ENCODE results near the gene KBTBD8.

The KBTBD8 gene

GRCh38 chr3:66998113-66998903 is at the start of gene KBTBD8:
Gene KBTBD8, plus strand, starts transcription at chr3:66998307. Its CDS starts 49 bp downstream, at chr3:66998356.
- H3K4me3 Mint-ChIP-seq, result peak within 1 kb of the TSS; percentile 86
- peak within 1 kb of the TSS; percentile 67 for H3K27ac Mint-ChIP-seq (ENCODE audit: low read depth)
- H3K36me3 Mint-ChIP-seq (ENCODE audit: insufficient read depth), result peaks cover 12% of the 10 kb centered on the region
- peak; percentile 97 for ATAC-seq (replicated peaks; ENCODE audit: extremely low read depth, poor library complexity, severe bottlenecking)
- peak; percentile 88 to 95 for DNase-seq (ENCODE audit: low spot score in 2 of 2)
- H3K4me1 Mint-ChIP-seq, result peaks cover 15% of the 10 kb centered on the region
- H3K9me3 Mint-ChIP-seq, result no peaks in the 10 kb centered on the region
- H3K27me3 Mint-ChIP-seq, result peaks cover 18% of the 10 kb centered on the region

- H3K4me1 Mint-ChIP-seq, result no peaks in the 10 kb centered on the region
- no peak overlapping the region for H3K27ac Mint-ChIP-seq (ENCODE audit: low read depth)
- H3K36me3 Mint-ChIP-seq (ENCODE audit: insufficient read depth), result no peaks in the 10 kb centered on the region
- no peaks in the 10 kb centered on the region for H3K27me3 Mint-ChIP-seq
- H3K4me3 Mint-ChIP-seq, result no peak overlapping the region
- ATAC-seq (replicated peaks; ENCODE audit: extremely low read depth, poor library complexity, severe bottlenecking) (no peak), DNase-seq (ENCODE audit: low spot score in 2 of 2) (no peak)
- H3K9me3 Mint-ChIP-seq, result no peaks in the 10 kb centered on the region
Measured at GRCh38 chr3:66948838-66949237, 49.3 kb upstream of the KBTBD8 start.

- DNase-seq (ENCODE audit: low spot score in 2 of 2), result no peak
- Mint-ChIP-seq H3K27me3 (no peaks in the 10 kb centered on the region), H3K36me3 (ENCODE audit: insufficient read depth) (no peaks in the 10 kb centered on the region), H3K27ac (ENCODE audit: low read depth) (no peak overlapping the region), H3K4me3 (no peak overlapping the region), H3K4me1 (no peaks in the 10 kb centered on the region), H3K9me3 (no peaks in the 10 kb centered on the region)
- no peak for ATAC-seq (replicated peaks; ENCODE audit: extremely low read depth, poor library complexity, severe bottlenecking)
Measured at GRCh38 chr3:66949898-66950297, 48.2 kb upstream of the KBTBD8 start.

- DNase-seq (ENCODE audit: low spot score in 2 of 2) (no peak), ATAC-seq (replicated peaks; ENCODE audit: extremely low read depth, poor library complexity, severe bottlenecking) (no peak)
- H3K27ac Mint-ChIP-seq (ENCODE audit: low read depth), result no peak overlapping the region
- no peaks in the 10 kb centered on the region for H3K9me3 Mint-ChIP-seq
- H3K36me3 Mint-ChIP-seq (ENCODE audit: insufficient read depth), result no peaks in the 10 kb centered on the region
- H3K4me3 Mint-ChIP-seq, result no peak overlapping the region
- H3K4me1 Mint-ChIP-seq, result no peaks in the 10 kb centered on the region
- no peaks in the 10 kb centered on the region for H3K27me3 Mint-ChIP-seq
Measured at GRCh38 chr3:66952357-66952756, 45.8 kb upstream of the KBTBD8 start.

- H3K4me1 Mint-ChIP-seq, result no peaks in the 10 kb centered on the region
- H3K27me3 Mint-ChIP-seq, result no peaks in the 10 kb centered on the region
- H3K9me3 Mint-ChIP-seq, result no peaks in the 10 kb centered on the region
- no peak overlapping the region for H3K4me3 Mint-ChIP-seq
- no peaks in the 10 kb centered on the region for H3K36me3 Mint-ChIP-seq (ENCODE audit: insufficient read depth)
- no peak for DNase-seq (ENCODE audit: low spot score in 2 of 2)
- ATAC-seq (replicated peaks; ENCODE audit: extremely low read depth, poor library complexity, severe bottlenecking), result no peak
- H3K27ac Mint-ChIP-seq (ENCODE audit: low read depth), result no peak overlapping the region
Measured at GRCh38 chr3:66953934-66954445, 44.1 kb upstream of the KBTBD8 start.

GRCh38 chr3:66956742-66957141 is 41.4 kb upstream of the KBTBD8 start:
- H3K36me3 Mint-ChIP-seq (ENCODE audit: insufficient read depth), result no peaks in the 10 kb centered on the region
- no peak overlapping the region for H3K27ac Mint-ChIP-seq (ENCODE audit: low read depth)
- DNase-seq (ENCODE audit: low spot score in 2 of 2), result no peak
- ATAC-seq (replicated peaks; ENCODE audit: extremely low read depth, poor library complexity, severe bottlenecking), result no peak
- H3K27me3 Mint-ChIP-seq, result peaks cover 10% of the 10 kb centered on the region
- no peaks in the 10 kb centered on the region for H3K4me1 Mint-ChIP-seq
- H3K4me3 Mint-ChIP-seq, result no peak overlapping the region
- H3K9me3 Mint-ChIP-seq, result no peaks in the 10 kb centered on the region

GRCh38 chr3:66957367-66957766 is 40.7 kb upstream of the KBTBD8 start:
- no peak overlapping the region for H3K27ac Mint-ChIP-seq (ENCODE audit: low read depth)
- ATAC-seq (replicated peaks; ENCODE audit: extremely low read depth, poor library complexity, severe bottlenecking) (no peak), DNase-seq (ENCODE audit: low spot score in 2 of 2) (no peak)
- peaks cover 16% of the 10 kb centered on the region for H3K27me3 Mint-ChIP-seq
- H3K36me3 Mint-ChIP-seq (ENCODE audit: insufficient read depth), result no peaks in the 10 kb centered on the region
- H3K4me3 Mint-ChIP-seq, result no peak overlapping the region
- H3K9me3 Mint-ChIP-seq, result no peaks in the 10 kb centered on the region
- no peaks in the 10 kb centered on the region for H3K4me1 Mint-ChIP-seq

GRCh38 chr3:66958067-66958466 is 40.0 kb upstream of the KBTBD8 start:
- H3K4me3 Mint-ChIP-seq, result no peak overlapping the region
- H3K9me3 Mint-ChIP-seq, result no peaks in the 10 kb centered on the region
- H3K27me3 Mint-ChIP-seq, result peaks cover 23% of the 10 kb centered on the region
- no peak overlapping the region for H3K27ac Mint-ChIP-seq (ENCODE audit: low read depth)
- no peaks in the 10 kb centered on the region for H3K36me3 Mint-ChIP-seq (ENCODE audit: insufficient read depth)
- no peaks in the 10 kb centered on the region for H3K4me1 Mint-ChIP-seq
- DNase-seq (ENCODE audit: low spot score in 2 of 2), result no peak
- no peak for ATAC-seq (replicated peaks; ENCODE audit: extremely low read depth, poor library complexity, severe bottlenecking)

- H3K27me3 Mint-ChIP-seq, result peaks cover 54% of the 10 kb centered on the region
- no peak overlapping the region for H3K27ac Mint-ChIP-seq (ENCODE audit: low read depth)
- H3K4me3 Mint-ChIP-seq, result no peak overlapping the region
- ATAC-seq (replicated peaks; ENCODE audit: extremely low read depth, poor library complexity, severe bottlenecking) (no peak), DNase-seq (ENCODE audit: low spot score in 2 of 2) (no peak)
- no peaks in the 10 kb centered on the region for H3K9me3 Mint-ChIP-seq
- H3K36me3 Mint-ChIP-seq (ENCODE audit: insufficient read depth), result no peaks in the 10 kb centered on the region
- H3K4me1 Mint-ChIP-seq, result no peaks in the 10 kb centered on the region
Measured at GRCh38 chr3:66962664-66963063, 35.4 kb upstream of the KBTBD8 start.

- peak overlapping the region; percentile 65 for H3K27ac Mint-ChIP-seq (ENCODE audit: low read depth)
- H3K4me1 Mint-ChIP-seq, result peaks cover 13% of the 10 kb centered on the region
- H3K4me3 Mint-ChIP-seq, result peak overlapping the region; percentile 84
- no peaks in the 10 kb centered on the region for H3K36me3 Mint-ChIP-seq (ENCODE audit: insufficient read depth)
- H3K9me3 Mint-ChIP-seq, result no peaks in the 10 kb centered on the region
- peaks cover 1% of the 10 kb centered on the region for H3K27me3 Mint-ChIP-seq
- ATAC-seq (replicated peaks; ENCODE audit: extremely low read depth, poor library complexity, severe bottlenecking), result no peak
- DNase-seq (ENCODE audit: low spot score in 2 of 2), result no peak
Measured at GRCh38 chr3:66971245-66971644, 26.9 kb upstream of the KBTBD8 start.

- Mint-ChIP-seq H3K4me3 (peak overlapping the region; percentile 84), H3K27ac (ENCODE audit: low read depth) (peak overlapping the region; percentile 65), H3K36me3 (ENCODE audit: insufficient read depth) (no peaks in the 10 kb centered on the region), H3K9me3 (no peaks in the 10 kb centered on the region), H3K4me1 (peaks cover 13% of the 10 kb centered on the region), H3K27me3 (no peaks in the 10 kb centered on the region)
- DNase-seq (ENCODE audit: low spot score in 2 of 2), result peak; percentile 27 to 38
- ATAC-seq (replicated peaks; ENCODE audit: extremely low read depth, poor library complexity, severe bottlenecking), result peak; percentile 91
Measured at GRCh38 chr3:66971891-66972551, 26.1 kb upstream of the KBTBD8 start.

GRCh38 chr3:66980791-66981190 is 17.3 kb upstream of the KBTBD8 start:
- H3K9me3 Mint-ChIP-seq, result no peaks in the 10 kb centered on the region
- H3K36me3 Mint-ChIP-seq (ENCODE audit: insufficient read depth), result no peaks in the 10 kb centered on the region
- H3K27ac Mint-ChIP-seq (ENCODE audit: low read depth), result no peak overlapping the region
- H3K4me3 Mint-ChIP-seq, result no peak overlapping the region
- ATAC-seq (replicated peaks; ENCODE audit: extremely low read depth, poor library complexity, severe bottlenecking), result no peak
- H3K4me1 Mint-ChIP-seq, result no peaks in the 10 kb centered on the region
- DNase-seq (ENCODE audit: low spot score in 2 of 2), result no peak
- H3K27me3 Mint-ChIP-seq, result no peaks in the 10 kb centered on the region

GRCh38 chr3:66983101-66983500 is 15.0 kb upstream of the KBTBD8 start:
- Mint-ChIP-seq H3K9me3 (no peaks in the 10 kb centered on the region), H3K27ac (ENCODE audit: low read depth) (no peak overlapping the region)

More at GRCh38 chr3:66983101-66983500, 15.0 kb upstream of the KBTBD8 start:
- ATAC-seq (replicated peaks; ENCODE audit: extremely low read depth, poor library complexity, severe bottlenecking) (no peak), DNase-seq (ENCODE audit: low spot score in 2 of 2) (no peak)
- Mint-ChIP-seq H3K4me1 (no peaks in the 10 kb centered on the region), H3K4me3 (no peak overlapping the region), H3K36me3 (ENCODE audit: insufficient read depth) (no peaks in the 10 kb centered on the region), H3K27me3 (no peaks in the 10 kb centered on the region)

Measured in central memory CD8-positive, alpha-beta T cell (primary cell).